GM18502 (cell line): ENCODE data around the gene EPN1.

ENCODE experiments used
- ATAC-seq: cut with Tn5 transposase; IDR thresholded peaks from one replicate; pipeline ENCODE4 v1.9.1; 2021; ENCODE audit warnings: mild to moderate bottlenecking; ENCODE audit not compliant: unreplicated experiment, poor library complexity

Gene EPN1

DNA sequence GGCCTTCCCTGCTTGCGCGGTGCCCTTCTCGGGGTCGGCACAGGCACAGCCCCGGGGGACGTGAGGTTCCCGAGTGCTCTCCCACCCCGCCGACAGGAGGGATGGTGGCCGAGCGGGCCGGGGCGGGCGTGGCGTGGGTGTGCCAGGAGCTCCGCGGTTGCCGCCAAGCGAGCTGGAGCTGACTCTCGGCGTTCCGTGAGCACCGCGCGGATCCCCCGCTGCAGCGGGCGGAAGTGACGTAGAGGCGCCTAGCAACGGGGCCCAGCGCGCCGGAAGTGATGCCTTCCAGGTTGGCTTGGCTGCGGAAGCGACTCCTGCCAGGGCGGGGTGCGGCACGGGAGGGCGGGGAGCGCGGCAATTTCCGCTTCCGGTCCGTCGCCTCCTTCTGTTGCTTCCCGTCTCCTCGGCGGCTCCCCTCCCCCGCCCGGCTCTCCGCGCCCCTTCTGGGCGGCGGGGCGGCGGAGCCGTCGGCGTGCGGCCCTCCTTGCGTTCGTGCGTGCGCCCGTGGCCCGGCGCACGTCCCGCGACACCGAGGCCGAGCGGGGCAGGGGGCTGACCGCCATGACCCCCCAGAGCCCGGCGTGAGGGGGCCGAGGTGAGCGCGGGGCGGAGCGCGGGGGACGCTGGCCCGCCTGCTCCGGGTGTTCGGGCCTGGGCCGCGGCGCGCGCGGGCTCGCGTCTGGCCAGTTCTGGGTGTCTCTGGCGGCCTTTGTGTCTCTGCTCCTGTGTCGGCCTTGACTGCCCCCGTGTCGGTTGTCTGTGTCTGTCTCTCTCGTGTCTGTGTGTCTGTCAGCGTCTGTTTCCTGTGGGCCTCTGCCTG is at the start of gene EPN1:
EPN1 (plus strand) TSS at position 386 of the 820 bp plus-strand sequence. CDS start 3,402 bp downstream, outside the sequence.
- peak; percentile 67 for ATAC-seq

DNA sequence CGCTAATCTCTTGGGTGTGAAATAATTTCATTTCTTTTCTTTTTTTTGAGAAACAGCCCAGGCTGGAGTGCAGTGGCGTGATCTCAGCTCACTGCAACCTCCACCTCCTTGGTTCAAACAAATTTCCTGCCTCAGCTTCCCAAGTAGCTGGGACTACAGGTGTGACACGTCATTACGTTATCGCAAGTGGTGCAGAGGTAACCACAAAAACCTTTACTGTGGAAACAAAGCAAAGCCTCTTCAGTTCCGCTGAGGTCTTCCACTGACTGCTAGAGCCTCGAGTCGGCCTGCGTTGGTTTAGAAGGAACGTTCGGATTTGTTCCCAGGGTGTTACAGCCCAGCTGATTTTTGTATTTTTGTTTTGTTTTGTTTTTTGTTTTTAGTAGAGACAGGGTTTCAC is 48.7 kb upstream of the EPN1 start:
- no peak for ATAC-seq

DNA sequence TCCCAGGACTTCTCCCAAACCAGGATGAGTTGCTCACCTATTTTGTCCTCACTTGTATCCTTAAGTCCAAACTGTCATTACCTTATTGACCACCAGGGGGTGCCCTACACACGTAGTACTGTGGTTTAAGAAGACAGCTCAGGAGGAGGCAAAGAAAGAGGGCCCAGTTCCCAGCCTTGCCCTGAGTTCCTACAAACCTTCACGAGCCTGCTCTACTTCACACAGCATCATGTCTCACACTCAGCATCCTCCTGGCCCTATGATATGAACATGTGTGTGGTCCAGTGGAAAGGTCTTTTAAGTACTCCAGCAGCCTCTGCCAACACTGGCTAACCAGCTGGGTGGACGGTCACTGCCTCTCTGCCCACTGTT is 42.6 kb upstream of the EPN1 start:
- no peak for ATAC-seq

DNA sequence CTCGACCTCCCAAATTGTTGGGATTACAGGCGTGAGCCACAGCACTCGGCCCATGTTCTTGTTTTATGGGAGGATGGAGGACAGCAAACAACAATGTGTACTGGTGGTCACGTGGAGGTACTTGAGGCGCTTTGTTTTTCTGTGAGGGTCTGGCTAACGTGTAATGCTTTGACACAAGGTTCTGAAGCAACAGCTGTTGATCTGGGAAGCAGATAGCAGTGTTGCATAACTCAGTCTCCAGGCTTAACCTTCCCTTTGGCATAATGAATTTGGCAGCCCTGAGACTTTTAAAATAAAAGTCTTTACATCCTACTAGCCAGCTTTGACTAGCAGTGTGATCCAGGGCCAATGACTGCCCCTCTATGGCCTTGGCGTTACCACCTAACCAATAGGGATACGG is 41.2 kb upstream of the EPN1 start:
- ATAC-seq: no peak

DNA sequence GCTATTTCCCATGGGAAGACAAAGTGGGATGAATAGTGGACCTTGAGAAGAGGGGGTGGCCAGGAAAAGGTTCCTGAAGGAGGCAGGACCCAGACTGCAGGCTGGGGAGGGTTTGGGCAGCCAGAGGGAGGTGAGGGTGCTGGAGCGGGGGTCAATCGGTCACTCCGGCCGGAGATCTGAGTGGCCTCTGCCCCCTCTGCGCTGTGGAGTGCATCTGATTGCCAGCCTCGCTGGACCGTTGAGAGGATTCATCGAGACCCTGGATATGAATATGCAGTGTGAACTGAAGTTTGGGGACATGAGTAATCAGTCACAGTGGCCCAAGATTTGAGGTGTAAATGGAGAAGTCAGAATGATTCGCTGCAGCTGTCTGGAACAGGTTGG is 39.7 kb upstream of the EPN1 start:
- no peak for ATAC-seq

DNA sequence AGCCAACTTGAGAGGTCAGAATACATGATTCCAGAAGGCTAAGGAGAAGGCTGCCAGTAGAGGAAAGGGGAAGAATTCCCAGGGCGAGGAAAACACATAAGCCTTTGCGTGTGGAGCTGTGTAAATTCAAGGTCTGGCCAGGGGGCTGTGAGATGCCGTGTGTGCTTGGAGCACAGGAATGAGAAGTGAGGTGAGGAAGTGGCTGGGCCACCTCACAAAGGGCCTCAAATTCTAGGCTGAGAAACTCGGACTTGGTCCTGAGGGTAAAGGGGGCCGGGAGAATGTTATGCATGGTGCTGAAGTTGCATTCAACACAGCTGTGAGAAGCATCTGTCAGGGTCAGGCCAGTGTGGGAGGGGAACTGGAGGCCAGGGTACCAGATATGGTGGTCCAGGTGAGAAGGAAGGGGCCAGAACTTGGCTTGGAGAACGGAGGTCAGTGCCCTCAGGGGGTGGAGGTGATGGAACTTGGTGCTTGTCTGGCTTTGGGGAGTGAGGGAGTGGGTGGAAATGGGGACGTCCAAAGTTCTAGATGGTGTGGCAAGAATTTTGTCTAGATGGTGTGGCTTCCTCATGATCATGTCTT is 39.1 kb upstream of the EPN1 start:
- no peak for ATAC-seq

DNA sequence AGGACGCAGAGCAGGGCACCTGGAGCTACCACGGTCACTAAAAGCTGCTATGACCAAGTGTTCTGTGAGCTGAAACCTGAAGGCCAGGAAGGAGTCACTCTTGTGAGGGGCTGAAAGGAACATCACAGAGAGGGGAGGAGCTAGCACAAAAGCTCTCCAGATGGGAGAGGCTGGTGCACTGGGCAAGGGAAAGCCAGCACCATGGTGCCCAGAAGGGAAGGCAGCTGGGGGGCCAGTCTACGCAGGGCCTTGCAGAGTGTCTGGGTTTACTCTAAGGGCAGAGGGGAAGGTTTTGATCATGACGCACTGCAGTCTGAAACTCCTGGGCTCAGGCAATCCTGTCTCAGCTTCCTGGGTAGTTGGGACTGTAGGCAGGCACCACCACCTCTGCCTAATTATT is 38.3 kb upstream of the EPN1 start:
- no peak for ATAC-seq

DNA sequence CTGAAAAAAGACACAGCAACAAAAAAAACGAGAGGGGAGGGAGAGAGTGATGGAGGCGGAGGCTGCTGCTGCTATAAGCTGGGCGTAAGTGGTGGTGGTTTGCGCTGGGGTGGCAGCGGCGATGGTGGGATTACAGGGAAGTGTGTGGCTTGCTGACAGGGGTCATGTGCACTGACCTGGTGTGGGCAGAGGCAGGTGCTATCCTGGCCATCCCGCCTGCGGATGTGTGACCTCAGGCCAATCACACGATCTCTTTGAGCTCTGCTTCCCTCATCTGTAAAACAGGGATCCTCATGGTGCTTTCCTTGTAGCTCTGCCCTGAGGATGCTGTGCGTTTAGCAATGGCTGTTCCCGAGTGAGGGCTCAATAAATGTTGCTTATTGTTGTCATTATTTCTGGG is 37.5 kb upstream of the EPN1 start:
- ATAC-seq: no peak

DNA sequence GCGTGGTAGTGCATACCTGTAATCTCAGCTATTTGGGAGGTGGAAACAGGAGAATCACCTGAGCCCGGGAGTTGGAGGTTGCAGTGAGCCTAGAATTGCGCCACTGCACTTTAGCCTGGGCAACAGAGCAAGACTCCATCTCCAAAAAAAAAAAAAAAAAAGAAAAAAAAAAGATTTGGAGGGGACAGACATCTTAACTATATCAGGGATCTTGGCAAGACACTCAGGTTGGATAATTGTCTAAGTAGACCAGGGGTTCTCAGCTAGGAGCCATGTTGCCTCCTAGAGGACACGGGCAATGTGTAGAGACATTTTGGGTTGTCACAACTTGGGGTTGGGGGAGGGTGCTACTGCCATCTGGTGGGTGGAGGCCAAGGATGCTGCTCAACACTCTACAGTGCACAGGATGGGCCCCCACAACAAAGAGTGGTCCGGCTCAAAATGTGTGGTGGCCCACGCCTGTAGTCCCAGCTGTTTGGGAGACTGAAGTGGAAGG is 36.1 kb upstream of the EPN1 start:
- ATAC-seq: no peak

DNA sequence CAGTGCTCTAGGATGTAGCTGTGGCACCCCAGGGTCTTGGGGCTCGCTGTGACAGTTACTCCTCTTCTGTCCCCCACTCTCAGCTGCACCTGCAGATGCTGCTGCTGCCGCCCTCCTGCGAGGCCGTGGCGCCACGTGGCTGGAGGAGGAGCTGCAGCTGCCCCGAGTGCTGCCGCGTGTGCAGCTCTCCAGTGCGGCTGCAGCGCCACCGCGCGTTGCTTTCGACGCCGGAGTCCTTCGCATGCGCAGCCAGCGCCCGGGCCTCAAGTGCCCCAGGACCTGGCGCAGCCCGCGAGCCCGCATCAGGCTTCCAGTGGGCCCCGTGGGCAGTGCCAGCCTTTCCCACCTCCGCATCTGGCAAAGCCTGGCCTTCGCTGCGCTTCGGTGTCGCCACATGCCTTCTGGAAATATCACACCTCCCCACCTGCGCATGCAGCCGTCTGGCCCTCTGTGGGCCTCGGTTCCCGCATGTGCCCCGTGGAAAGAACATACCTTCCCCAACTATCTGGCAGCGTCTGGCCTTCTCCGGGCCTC is 34.9 kb upstream of the EPN1 start:
- peak; percentile 19 for ATAC-seq

DNA sequence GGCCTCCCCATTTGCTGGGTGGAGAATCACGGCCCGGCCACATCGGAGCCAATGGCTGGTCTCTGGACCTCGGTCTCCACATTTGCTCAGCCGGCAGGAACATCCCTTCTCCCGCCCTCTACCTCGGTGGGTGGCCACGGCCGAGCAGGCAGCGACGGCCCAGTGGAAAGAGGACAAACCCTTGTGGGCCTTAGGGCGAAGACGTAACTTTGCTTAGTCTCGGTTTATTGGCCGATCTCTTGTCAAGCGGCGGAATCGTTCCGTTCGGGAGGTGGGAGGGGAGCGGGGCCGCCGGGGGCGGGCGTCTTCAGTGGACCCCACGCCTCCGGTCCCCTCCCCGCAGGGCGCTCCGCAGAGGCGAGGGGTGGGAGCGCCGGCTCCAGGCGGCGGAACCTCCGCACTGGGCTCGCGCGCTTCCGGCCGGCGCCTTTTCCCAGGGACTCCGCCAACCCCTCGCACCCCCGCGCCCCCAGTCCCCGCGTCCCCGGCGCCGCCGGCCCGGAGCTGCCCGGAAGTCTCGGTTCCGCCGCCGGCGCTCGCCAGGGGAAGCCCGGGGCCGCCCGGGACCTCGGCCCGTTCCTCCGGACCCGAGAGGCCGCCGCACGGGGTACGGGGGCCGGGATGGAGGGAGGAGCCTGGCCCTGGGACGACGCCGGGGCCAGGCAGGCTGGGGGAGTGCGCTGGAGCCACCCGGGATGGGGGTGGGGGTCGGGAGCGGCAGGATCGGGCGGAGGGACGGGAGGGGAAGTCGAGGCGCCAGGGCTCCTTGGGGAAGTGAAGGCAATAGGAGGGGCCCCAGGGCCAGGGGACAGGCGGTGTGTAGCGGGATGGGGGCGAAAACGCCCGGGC is 34.2 kb upstream of the EPN1 start, which contains the start of gene ZNF580:
ZNF580 (plus strand) TSS at position 426 of the 849 bp plus-strand sequence. CDS start 1,507 bp downstream, outside the sequence.
- ATAC-seq: peak; percentile 39

DNA sequence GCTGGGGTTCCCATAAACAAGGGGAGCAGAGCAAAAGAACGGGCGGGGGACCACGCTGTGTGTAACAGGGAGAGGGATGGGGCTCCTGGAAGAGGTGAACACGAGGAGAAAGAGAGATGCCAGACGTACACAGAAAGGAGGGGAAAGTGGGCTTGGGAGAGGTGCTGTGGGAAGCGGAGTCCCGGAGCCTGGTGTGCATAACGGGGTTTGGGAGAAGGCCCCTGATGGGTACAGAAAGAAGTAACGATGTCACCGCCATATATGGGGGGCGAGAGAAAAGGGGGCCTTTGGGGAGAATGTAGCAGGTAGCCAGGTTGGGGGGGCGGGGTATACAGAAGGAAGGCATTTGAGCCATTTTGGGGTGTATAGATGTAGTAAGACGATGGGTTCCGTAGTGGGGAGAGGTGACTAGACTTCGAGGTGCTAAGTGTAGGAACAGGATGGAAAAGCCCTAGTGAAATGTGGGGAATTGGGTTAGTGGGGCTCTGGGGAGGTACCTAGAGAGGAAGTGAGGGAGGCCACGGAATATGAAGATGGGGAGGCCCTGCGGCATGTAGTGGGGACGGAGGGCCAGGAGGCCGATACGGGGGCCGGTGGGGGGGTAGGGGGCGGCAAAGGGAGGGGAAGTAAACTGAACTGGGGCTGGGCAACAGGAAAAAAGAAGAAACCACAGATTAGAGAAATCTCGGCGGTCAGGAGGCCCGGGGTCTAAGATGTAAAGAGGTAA is 33.4 kb upstream of the EPN1 start:
- ATAC-seq: no peak

DNA sequence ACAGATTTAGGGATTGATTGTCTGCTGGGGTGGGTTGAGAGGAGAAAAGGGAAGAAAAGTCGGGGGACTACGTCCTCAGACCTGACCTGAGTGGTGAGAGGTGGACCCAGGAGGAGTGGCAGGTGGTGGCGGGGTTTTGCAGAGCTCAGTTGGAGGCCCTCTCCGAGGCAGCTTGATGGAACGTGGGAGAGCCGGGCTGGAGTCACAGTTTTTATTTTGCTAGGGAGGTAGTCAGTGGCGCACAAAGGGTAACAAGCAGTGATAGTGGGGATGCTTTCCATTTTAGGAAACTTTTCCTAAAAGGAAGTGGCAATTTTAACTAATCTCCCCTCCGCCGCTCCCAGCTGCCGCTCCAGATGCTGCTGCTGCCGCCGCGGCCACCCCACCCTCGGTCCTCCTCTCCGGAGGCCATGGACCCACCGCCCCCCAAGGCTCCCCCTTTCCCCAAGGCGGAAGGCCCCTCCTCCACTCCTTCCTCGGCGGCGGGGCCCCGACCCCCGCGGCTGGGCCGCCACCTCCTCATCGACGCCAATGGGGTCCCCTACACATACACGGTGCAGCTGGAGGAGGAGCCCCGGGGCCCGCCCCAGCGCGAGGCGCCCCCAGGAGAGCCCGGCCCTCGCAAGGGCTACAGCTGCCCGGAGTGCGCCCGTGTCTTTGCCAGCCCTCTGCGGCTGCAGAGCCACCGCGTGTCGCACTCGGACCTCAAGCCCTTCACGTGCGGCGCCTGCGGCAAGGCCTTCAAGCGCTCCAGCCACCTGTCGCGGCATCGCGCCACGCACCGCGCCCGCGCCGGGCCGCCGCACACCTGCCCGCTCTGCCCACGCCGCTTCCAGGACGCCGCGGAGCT is 32.6 kb upstream of the EPN1 start:
- no peak for ATAC-seq

DNA sequence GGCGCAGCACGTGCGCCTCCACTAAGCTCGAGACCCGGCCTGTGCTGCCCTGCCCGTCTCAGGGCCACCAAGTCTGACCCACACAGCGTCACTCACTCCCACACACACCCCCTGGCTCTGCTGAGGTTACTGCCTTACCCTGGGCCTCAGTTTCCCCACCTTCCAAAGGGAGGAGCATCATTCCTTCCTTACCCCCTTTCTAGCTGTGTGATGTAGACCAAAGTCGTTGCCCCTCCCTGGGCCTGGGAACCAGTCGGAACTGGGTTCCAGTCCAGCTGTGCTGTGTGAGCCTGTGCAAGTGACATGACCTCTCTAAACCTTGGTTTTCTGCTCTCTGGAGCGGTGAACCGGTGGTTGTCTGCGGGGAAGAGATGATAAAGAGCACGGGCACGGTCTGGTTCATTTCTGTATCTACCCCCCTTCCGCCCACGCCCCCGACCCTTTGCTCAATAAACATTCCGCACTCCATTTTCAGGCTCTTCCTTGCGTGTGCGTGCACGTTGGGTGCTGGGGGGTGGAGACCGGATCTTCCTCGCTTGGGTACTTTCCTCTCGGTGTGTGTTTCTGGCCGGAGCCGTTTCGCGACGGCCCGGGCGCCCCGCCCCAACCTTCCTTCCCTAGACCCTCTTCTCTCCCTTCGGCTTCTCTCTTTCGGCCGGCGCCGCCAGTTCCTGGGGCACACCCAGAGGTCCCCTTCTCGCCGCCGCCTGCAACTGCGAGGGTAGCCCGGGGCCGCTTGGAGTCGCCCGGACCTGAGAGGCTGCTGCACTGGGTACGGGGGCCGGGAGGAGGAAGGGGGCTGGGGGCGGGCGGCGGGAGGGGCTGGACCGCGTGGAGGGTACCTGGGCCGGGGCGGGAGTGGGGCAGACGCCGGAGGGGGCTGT is 31.8 kb upstream of the EPN1 start, which contains the start of gene ZNF581:
ZNF581 (plus strand) TSS at position 647 of the 884 bp plus-strand sequence. CDS start 923 bp downstream, outside the sequence.
- ATAC-seq: no peak

DNA sequence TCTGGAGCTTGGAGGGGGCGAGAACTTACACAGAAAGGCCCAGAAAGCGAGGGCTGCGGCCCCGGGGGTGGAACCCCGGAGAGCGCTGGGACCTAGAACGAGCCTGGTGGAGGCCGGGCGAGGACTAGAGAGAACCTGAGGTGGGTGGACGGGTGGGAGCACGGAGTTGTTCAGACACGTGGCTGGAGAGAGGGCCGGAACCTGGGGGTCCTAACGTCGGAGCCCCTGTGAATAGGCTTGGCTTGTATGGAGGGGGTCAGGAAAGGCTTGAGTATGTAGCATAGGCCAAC is 31.2 kb upstream of the EPN1 start:
- no peak for ATAC-seq

DNA sequence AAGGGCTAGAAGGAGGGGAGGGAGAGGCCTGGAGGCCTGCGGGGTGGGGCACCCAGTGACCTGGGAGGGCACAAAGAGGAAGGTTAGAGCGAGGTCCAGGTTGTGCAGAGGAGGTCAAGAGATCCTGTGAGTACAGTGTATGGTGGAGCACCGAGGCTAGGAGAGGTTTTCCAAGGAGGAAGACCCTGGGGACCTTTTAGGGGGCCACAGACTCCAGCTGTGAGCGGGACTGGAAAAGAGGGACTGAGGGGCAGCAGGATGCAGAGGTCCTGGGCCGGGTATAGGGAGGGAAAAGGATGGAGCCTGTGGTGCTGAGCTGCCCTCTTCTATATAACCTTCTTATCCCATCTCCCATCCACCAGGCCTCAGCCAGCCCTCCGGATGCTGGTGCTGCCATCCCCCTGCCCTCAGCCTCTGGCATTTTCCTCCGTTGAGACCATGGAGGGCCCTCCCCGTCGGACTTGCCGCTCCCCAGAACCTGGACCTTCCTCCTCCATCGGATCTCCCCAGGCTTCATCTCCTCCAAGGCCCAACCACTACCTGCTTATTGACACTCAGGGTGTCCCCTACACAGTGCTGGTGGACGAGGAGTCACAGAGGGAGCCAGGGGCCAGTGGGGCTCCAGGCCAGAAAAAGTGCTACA is 30.7 kb upstream of the EPN1 start:
- no peak for ATAC-seq

DNA sequence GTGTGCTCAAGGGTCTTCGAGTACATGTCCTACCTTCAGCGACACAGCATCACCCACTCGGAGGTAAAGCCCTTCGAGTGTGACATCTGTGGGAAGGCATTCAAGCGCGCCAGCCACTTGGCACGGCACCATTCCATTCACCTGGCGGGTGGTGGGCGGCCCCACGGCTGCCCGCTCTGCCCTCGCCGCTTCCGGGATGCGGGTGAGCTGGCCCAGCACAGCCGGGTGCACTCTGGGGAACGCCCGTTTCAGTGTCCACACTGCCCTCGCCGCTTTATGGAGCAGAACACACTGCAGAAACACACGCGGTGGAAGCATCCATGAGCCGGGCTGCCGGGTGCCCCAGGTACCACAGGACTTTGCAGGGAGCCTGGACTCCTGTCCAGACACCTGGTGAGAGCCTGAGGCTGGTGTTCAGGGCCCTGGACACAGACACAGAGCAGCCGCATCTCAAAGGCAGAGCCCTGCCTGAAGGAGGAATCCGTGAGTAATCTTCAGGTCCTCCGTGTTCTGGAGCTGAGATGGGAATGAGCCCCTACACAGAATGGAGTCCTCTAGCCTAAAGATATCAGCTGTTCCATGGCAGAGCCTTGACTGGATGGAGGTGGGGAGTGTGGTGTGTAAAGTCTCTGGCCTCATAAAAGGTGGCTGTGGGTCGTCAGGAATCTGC is 30.0 kb upstream of the EPN1 start:
- ATAC-seq: no peak
